ENCODE measurements around the gene NCLN. TPM values are rescaled to one million over a fixed set of nuclear protein-coding genes. Genes with fewer than 3 reads are reported as not detected.
A peak's percentile ranks its signal among the peaks of the same experiment; 100 is the strongest.

NCLN gene
- total and polyA plus RNA-seq, 7 donors = 15.4 to 86.1 (median 36.4) TPM

DNA sequence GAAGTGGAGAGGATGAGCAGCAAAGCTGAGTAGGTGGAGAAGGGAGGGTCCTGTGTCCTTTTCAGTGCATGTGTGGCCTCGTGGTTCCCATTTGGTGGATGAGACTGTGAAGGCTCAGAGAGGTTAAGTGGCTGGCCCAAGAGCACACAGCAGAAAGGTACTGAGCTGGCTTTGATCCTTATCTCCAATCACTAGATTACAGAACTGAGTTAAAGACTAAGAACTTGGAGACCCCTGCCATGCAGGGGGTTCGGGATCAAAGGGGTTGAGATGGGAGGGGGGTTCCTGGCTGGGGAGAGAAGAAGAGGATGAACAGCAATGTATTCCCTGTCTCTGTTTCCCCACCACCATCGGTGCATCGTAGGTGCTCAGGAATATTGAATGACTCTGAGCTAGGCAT is 50.5 kb downstream of the NCLN start:
- H3K4me1 ChIP-seq = no peaks in the 10 kb centered on the region
- H3K4me3 ChIP-seq = no peak overlapping the region
- H3K9me3 ChIP-seq = no peaks in the 10 kb centered on the region
- TF ChIP-seq, protein P1, sequence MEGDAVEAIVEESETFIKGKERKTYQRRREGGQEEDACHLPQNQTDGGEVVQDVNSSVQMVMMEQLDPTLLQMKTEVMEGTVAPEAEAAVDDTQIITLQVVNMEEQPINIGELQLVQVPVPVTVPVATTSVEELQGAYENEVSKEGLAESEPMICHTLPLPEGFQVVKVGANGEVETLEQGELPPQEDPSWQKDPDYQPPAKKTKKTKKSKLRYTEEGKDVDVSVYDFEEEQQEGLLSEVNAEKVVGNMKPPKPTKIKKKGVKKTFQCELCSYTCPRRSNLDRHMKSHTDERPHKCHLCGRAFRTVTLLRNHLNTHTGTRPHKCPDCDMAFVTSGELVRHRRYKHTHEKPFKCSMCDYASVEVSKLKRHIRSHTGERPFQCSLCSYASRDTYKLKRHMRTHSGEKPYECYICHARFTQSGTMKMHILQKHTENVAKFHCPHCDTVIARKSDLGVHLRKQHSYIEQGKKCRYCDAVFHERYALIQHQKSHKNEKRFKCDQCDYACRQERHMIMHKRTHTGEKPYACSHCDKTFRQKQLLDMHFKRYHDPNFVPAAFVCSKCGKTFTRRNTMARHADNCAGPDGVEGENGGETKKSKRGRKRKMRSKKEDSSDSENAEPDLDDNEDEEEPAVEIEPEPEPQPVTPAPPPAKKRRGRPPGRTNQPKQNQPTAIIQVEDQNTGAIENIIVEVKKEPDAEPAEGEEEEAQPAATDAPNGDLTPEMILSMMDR (IDR thresholded peaks at IDR 0.05) = no peak
- H3K36me3 ChIP-seq (ENCODE audit: insufficient read depth in 1 of 2, low read depth in 1 of 2) = no peaks in the 10 kb centered on the region
- intact Hi-C loops (cut with DNase I) = no loop called here
- H3K27ac ChIP-seq = no peak overlapping the region
- H3K27me3 ChIP-seq (ENCODE audit: insufficient read depth in 3 of 3, low read length in 2 of 3) = peaks cover 0 to 7% (median 2%) of the 10 kb centered on the region in 3 donors
- ATAC-seq = no peak
- 57 to 74% (median 58%) methylated on average over 4 of the region's 4 CpGs for WGBS, 3 donors
- DNase-seq = no peak

DNA sequence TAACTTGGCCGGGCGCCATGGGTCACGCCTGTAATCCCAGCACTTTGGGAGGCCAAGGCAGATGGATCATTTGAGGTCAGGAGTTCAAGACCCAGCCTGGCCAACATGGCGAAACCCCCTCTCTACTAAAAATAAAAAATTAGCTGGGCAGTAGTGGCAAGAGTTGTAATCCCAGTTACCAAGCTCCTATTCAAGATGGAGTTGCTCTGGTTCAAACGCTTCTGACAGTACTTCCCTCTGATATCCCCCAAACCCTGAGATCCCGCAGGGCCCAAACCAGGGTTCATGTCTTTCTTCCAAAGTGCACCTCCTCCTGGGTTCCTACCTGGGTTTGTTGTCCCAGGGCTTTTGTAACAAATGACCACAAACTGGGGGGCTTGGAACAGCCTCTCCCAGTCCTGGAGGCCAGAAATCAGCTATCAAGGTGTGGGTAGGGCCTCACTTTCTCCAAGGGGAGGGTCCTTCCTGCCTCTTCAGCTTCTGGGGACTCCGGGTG is 52.4 kb downstream of the NCLN start:
- DNase-seq = no peak
- no peak overlapping the region for H3K27ac ChIP-seq
- TF ChIP-seq, protein P1 (IDR thresholded peaks at IDR 0.05) = no peak
- WGBS, 3 donors = 75 to 81% (median 80%) methylated on average over 7 of the region's 7 CpGs
- intact Hi-C loops (cut with DNase I) = no loop called here
- H3K9me3 ChIP-seq = no peaks in the 10 kb centered on the region
- no peak for ATAC-seq
- H3K4me1 ChIP-seq = no peaks in the 10 kb centered on the region
- H3K36me3 ChIP-seq (ENCODE audit: insufficient read depth in 1 of 2, low read depth in 1 of 2) = no peaks in the 10 kb centered on the region
- no peak overlapping the region for H3K4me3 ChIP-seq
- H3K27me3 ChIP-seq (ENCODE audit: insufficient read depth in 3 of 3, low read length in 2 of 3) = peaks cover 0 to 8% (median 2%) of the 10 kb centered on the region in 3 donors

DNA sequence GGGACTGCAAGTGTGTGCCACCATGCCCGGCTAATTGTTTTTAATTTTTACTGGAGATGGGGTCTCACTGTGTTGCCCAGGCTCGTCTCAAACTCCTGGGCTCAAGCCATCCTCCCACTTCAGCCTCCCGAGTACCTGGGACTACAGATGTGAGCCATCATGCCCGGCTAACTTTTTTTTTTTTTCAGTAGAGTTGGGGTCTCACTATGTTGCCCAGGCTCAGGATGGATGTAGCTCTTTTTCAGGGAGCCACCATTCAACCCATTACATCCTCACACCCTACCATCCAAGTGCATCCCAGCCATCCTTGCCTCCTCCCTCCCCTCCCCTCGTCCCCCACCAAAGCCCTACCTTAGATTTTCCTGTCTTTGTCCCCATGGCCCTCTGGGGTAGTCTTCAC is 53.6 kb downstream of the NCLN start:
- no peak for ATAC-seq
- Histone ChIP-seq H3K4me1 (no peaks in the 10 kb centered on the region), H3K27me3 (ENCODE audit: insufficient read depth in 3 of 3, low read length in 2 of 3) (peaks cover 0 to 12% (median 5%) of the 10 kb centered on the region in 3 donors), H3K9me3 (no peaks in the 10 kb centered on the region), H3K36me3 (ENCODE audit: insufficient read depth in 1 of 2, low read depth in 1 of 2) (no peaks in the 10 kb centered on the region), H3K4me3 (no peak overlapping the region), H3K27ac (no peak overlapping the region)
- 67 to 78% (median 74%) methylated on average over 5 of the region's 5 CpGs for WGBS, 3 donors
- intact Hi-C loops (cut with DNase I) = no loop called here
- no peak for DNase-seq
- TF ChIP-seq, protein P1 (IDR thresholded peaks at IDR 0.05) = no peak

DNA sequence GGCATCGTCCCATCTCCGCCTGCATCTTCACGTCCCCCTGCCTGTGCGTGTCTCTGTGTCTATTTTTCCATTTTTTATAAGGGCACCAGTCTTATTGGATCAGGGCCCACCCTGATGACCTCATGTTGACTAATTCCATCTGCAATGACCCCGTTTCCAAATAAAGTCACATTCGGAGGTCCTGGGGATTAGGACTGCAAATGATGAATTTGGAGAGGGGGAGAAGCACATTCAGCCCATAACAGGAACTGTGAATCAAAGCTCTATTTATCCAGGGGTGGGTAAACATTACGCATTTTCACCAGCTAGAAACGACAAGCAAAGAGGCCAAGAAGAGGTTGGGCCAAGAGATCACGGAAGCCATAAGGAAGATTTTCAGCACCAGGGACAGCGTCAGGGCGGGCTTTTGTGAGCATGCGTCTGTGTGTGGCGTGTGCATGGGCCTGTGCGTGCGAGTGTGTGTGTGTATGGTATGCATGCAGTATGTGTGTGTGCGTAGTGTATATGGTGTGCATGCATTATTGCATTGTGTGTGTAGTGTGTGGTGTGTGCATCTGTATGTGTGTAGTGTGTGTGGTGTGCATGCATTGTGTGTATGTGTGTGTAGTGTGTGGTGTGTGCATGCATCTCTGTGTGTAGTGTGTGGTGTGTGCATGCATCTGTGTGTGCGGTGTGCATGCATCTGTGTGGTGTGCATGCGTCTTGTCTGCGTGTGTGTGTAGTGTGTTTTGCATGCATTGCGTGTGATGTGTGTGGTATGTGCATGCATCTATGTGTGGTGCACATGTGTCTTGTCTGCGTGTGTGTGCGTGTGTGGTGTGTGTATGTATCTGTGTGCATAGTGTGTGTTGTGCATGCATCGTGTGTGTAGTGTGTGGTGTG is 58.3 kb downstream of the NCLN start:
- Histone ChIP-seq H3K4me1 (no peaks in the 10 kb centered on the region), H3K27me3 (ENCODE audit: insufficient read depth in 3 of 3, low read length in 2 of 3) (peaks cover 0 to 12% (median 2%) of the 10 kb centered on the region in 3 donors), H3K4me3 (no peak overlapping the region), H3K9me3 (no peaks in the 10 kb centered on the region), H3K27ac (no peak overlapping the region), H3K36me3 (ENCODE audit: insufficient read depth in 1 of 2, low read depth in 1 of 2) (no peaks in the 10 kb centered on the region)
- DNase-seq = peak in 1 of 2 donors; percentile 26
- ATAC-seq = no peak
- TF ChIP-seq, protein P1 (IDR thresholded peaks at IDR 0.05) = no peak
- intact Hi-C loops (cut with DNase I) = no loop called here
- 42 to 45% (median 43%) methylated on average over 23 of the region's 23 CpGs for WGBS, 3 donors

Data from psoas muscle (tissue), 8 donors.